Coronary artery (tissue), 2 donors: ENCODE measurements around the gene PLA1A.

Experiments
- DNase-seq: peaks from one replicate; pipeline ENCODE4 v3.0.0-alpha.2; 2017; ENCODE audit warnings: low spot score
- H3K27ac ChIP-seq, 2 donors: fragments of 200-600 bp; sonication (generic); one replicate each; pipeline ENCODE4 v1.5.1; 2016 to 2019
- H3K4me3 ChIP-seq: fragments of 200-600 bp; sonication (generic); 2 replicates; pipeline ENCODE4 v1.5.1; 2016; ENCODE audit warnings: mild to moderate bottlenecking, moderate library complexity
- CTCF ChIP-seq: fragments of 200-600 bp; sonication (generic); IDR thresholded peaks from one replicate; pipeline ENCODE4 v1.5.1; 2019; ENCODE audit warnings: antibody characterized with exemption

PLA1A gene

DNA sequence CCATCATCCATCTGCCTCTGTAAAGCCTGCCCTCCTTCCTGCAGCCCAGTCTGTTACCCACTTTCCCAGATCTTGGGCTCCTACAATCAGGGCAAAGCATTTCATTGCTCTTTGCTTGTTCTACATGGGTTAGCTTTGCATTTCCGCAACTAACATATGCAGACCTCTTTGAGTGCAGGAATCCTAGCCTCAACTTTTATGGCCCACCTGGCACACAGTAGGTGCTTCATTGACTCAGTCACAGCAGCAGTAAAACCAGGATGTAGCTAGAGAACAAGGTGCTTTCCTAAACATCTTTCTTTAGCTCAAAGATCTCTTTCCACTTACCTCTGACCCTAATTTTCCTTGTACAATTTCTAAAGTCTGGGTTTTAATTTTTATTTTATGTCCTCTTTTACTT is 41.8 kb upstream of the PLA1A start:
- no peak for DNase-seq
- no peak overlapping the region for H3K4me3 ChIP-seq
- H3K27ac ChIP-seq, result peak overlapping the region in 1 of 2 donors; percentile 16
- no peak for TF ChIP-seq CTCF

DNA sequence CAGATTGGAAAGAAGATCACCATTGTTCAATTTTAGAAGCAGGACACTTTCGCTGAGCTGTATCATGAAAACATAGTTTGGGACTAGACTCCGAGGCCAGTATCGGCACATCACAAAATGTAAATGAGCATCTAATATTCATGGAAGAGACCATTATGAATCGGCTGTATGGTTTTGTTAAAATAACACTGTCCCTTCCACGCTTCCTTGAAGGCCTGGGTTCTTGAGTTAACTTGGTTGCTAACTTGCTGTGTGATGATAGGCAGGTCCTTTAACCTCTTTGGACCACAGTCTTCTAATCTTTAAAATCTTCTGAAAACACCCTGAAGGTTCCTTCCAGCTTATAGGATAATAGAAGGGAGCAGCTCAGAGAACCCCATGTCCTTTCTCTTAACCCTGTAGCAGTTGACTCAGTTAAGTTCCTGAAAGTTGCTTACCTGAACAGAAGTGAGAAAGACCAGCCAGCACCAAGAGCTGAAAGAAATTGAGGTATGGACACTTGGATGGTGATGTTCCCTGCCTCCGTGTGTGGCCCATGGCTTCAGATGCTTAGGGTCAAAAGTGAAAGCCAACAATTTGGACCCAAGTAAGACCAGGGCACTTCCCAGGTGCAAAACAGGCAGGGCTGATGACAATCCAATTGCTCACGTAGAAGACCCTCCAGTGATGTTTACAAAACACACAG is 40.4 kb upstream of the PLA1A start:
- no peak overlapping the region for H3K27ac ChIP-seq
- no peak overlapping the region for H3K4me3 ChIP-seq
- TF ChIP-seq CTCF, result no peak
- DNase-seq, result no peak

- no peak for DNase-seq
- H3K4me3 ChIP-seq, result no peak overlapping the region
- TF ChIP-seq CTCF, result no peak
- no peak overlapping the region for H3K27ac ChIP-seq
Measured at GRCh38 chr3:119557877-119558269, 39.8 kb upstream of the PLA1A start.

DNA sequence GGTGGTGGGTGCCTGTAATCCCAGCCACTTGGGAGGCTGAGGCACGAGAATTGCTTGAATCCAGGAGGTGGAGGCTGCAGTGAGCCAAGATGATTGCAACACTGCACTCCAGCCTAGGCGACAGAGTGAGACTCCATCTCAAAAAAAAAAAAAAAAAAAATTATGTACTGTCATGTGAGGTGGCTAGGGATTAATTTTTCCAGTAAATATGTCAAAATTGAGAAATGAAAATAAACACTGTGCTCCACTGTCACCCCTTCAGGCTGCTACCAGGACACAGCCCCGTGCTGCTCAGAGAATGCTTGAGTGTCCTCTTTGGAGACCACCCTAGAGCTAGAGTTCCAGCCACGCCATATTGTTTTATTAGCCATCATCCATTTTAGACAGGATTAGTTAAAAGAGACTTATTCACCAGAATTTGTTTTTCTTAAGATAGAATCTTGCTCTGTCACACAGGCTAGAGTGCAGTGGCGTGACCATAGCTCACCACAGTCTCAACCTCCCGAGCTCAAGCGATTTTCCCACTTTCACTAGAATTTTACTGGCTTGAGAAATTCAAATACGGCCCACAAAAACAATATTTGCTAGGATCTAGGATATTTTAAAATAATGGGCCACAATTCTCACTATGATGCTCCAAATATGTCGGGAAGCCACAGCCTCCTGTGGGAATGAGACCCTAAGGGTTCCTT is 38.9 kb upstream of the PLA1A start:
- DNase-seq, result no peak
- Histone ChIP-seq H3K27ac (no peak overlapping the region), H3K4me3 (no peak overlapping the region)
- TF ChIP-seq CTCF, result no peak

DNA sequence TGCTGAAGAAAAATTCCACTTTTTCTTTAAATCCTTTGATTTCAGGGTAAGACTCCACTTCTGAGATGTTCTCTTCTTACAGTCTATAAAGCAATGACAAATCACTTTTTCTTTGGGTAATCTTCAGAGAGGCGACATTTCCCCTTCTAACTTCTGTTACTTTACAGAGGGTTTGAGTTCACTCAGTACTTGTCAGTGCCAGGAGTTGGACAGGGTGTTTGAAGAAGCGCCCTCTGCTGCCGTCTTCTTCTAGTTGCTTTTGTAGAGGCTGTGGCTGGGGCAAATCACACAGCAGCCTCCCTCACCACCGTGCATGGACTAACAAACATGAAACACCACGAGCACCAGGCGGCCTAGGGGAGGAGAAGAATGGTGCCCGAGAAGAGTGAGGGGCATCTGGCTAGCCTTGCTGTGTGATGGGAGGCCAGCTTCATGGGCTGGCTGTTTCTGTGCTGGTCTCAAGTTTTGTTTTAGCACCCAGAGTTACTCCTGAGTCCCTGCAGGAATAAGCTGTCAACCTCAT is 38.2 kb upstream of the PLA1A start, which contains the start of gene CD80:
Gene CD80, minus strand, starts transcription at position 174 of the 523 bp plus-strand sequence. CDS start 1,886 bp downstream, outside the sequence.
- DNase-seq, result peak; percentile 73
- H3K4me3 ChIP-seq, result no peak within 1 kb of the TSS
- TF ChIP-seq CTCF, result no peak
- no peak within 1 kb of the TSS for H3K27ac ChIP-seq

GRCh38 chr3:119560160-119560559 is 37.5 kb upstream of the PLA1A start:
- DNase-seq, result no peak
- Histone ChIP-seq H3K27ac (no peak overlapping the region), H3K4me3 (no peak overlapping the region)
- TF ChIP-seq CTCF, result no peak
